Panc1 (cell line): ENCODE measurements around the gene PRXL2C. TPM values are rescaled to one million over a fixed set of nuclear protein-coding genes. Genes with fewer than 3 reads are reported as not detected.
"Not testable (repeated sequence)": the region's sequence is repeated elsewhere in the genome, so short reads cannot be mapped to it uniquely, and the experiment has no call there.

Source experiments
- ATAC-seq: fragments of 200-7000 bp; cut with Tn5 transposase; 2 replicates; pipeline ENCODE4 v1.9.1; 2020; ENCODE audit warnings: mild to moderate bottlenecking, moderate library complexity
- BruUV-seq: library from RNA; stranded (reverse); fragments of 400-500 nt; replicated peaks from 2 replicates; lab custom pipeline; 2021; lab: Mats Ljungman, UMichigan
- CTCF ChIA-PET: fragments of 300-600 bp; sonication (Branson Sonifier 250); formaldehyde crosslinking; loops from one replicate; lab custom pipeline; 2022; ENCODE audit warnings: antibody characterized with exemption; lab: Charles Lee
- POLR2A ChIA-PET: fragments of 300-600 bp; sonication (Branson Sonifier 250); formaldehyde crosslinking; loops from one replicate; lab custom pipeline; 2022; ENCODE audit warnings: antibody characterized with exemption; lab: Charles Lee
- DNase-seq: peaks from one replicate; pipeline ENCODE4 v3.0.0-alpha.2; 2010; ENCODE audit warnings: low read depth, low spot score
- H3K27ac ChIP-seq: 2 replicates; pipeline ENCODE4 v1.5.1; 2011; ENCODE audit warnings: mild to moderate bottlenecking, low read length, inconsistent platforms
- H3K27me3 ChIP-seq: fragments of 200-500 bp; sonication (Bioruptor generic); 2 replicates; pipeline ENCODE4 v1.6.0; 2014; ENCODE audit warnings: low read length, inconsistent platforms; ENCODE audit not compliant: control insufficient read depth, insufficient read depth
- H3K36me3 ChIP-seq: fragments of 200-500 bp; sonication (Bioruptor generic); 2 replicates; pipeline ENCODE4 v1.5.1; 2014; ENCODE audit warnings: inconsistent platforms, mild to moderate bottlenecking, low read length, moderate library complexity; ENCODE audit not compliant: control insufficient read depth, insufficient read depth
- H3K4me1 ChIP-seq: 2 replicates; pipeline ENCODE4 v1.5.1; 2011; ENCODE audit warnings: inconsistent platforms, mild to moderate bottlenecking, low read length, moderate library complexity; ENCODE audit not compliant: control insufficient read depth, insufficient read depth
- H3K4me3 ChIP-seq, 2 experiments: 2 replicates each; pipeline ENCODE4 v1.5.1; 2011 to 2012; ENCODE audit warnings: low read depth in 2 of 2, low read length in 2 of 2, mild to moderate bottlenecking in 2 of 2, inconsistent platforms in 1 of 2, moderate library complexity in 1 of 2
- H3K9me3 ChIP-seq: fragments of 200-500 bp; sonication (Bioruptor generic); 2 replicates; pipeline ENCODE4 v1.5.1; 2014; ENCODE audit warnings: low read depth, mild to moderate bottlenecking, inconsistent platforms, low read length, moderate library complexity; ENCODE audit not compliant: control insufficient read depth, insufficient read depth
- POLR2AphosphoS5 ChIP-seq: IDR thresholded peaks from 2 replicates; pipeline ENCODE4 v1.6.1; 2012; ENCODE audit warnings: mild to moderate bottlenecking, low read depth, low read length, moderate library complexity
- SIN3A ChIP-seq: IDR thresholded peaks from 2 replicates; pipeline ENCODE4 v1.6.1; 2012; ENCODE audit warnings: low read depth, mild to moderate bottlenecking, low read length, moderate library complexity, borderline replicate concordance; ENCODE audit not compliant: insufficient read depth
- TCF7L2 ChIP-seq: IDR thresholded peaks from 2 replicates; pipeline ENCODE4 v1.6.1; 2011; ENCODE audit warnings: mild to moderate bottlenecking, low read depth, low read length, inconsistent platforms
- in situ Hi-C: cut with HindIII; loops from 2 replicates; pipeline ENCODE4 v1.10.0; 2016; ENCODE audit warnings: low sequenced_read_pairs, low pct_unique_long_range_greater_than_20kb
- intact Hi-C: fragments of 100-400 bp; cut with micrococcal nuclease; formaldehyde crosslinking; loops from one replicate; pipeline ENCODE4 v1.10.0; 2022; ENCODE audit not compliant: unreplicated experiment
- total RNA-seq: library from RNA; stranded (reverse); gene quantifications from one replicate; pipeline ENCODE4 v1.2.1, GENCODE V29; 2021; ENCODE audit not compliant: unreplicated experiment
- TF ChIP-seq, protein P1 (sequence below): fragments of 450-650 bp; IDR thresholded peaks from 2 replicates; pipeline ENCODE4 v1.5.1; 2017; ENCODE audit warnings: mild to moderate bottlenecking
- TF ChIP-seq, protein P2 (sequence below), 2 experiments: IDR thresholded peaks; 2 replicates each; pipeline ENCODE4 v1.6.1; 2011 to 2012; ENCODE audit warnings: low read depth in 2 of 2, control low read depth in 1 of 2, low read length in 1 of 2, mild to moderate bottlenecking in 1 of 2, moderate library complexity in 1 of 2; ENCODE audit not compliant: insufficient read depth in 1 of 2

Gene PRXL2C
- total RNA-seq, 1 experiment from 2014 or later = 14.0 TPM

DNA sequence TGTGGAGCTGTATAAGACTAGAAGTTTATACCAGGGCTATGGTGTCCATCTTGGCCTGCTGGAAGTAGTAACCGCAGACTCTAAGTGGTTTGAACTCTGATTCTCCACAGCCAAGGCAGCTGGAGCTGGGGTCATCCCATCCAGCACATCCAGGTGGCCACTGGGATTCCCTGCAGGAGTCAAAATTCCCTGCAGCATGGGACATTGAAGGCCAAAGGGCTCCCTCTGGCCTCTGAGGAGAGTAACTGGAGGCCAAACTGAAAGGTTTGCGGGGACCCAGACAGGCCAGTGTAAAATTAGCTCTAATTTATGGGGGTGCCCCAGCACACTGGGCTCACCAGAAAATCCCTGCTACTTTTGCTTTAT lies 12.2 kb upstream of the PRXL2C start:
- H3K27ac ChIP-seq = no peak overlapping the region
- no peaks in the 10 kb centered on the region for H3K9me3 ChIP-seq
- DNase-seq = no peak
- H3K36me3 ChIP-seq = no peaks in the 10 kb centered on the region
- in situ Hi-C loops = no loop called here
- no peak overlapping the region for H3K4me3 ChIP-seq
- intact Hi-C loops = no loop called here
- ATAC-seq = no peak
- H3K4me1 ChIP-seq = no peaks in the 10 kb centered on the region
- BruUV-seq = no TSS peak
- H3K27me3 ChIP-seq = no peaks in the 10 kb centered on the region
- ChIA-PET CTCF (interaction anchor here (0.6 to 1.2 kb wide), 2 partner anchors 114 to 339 kb away, joined by 3 to 9 read pairs; no protein-coding TSS in a partner anchor), POLR2A (no interaction called here)
- TF ChIP-seq, protein P1, sequence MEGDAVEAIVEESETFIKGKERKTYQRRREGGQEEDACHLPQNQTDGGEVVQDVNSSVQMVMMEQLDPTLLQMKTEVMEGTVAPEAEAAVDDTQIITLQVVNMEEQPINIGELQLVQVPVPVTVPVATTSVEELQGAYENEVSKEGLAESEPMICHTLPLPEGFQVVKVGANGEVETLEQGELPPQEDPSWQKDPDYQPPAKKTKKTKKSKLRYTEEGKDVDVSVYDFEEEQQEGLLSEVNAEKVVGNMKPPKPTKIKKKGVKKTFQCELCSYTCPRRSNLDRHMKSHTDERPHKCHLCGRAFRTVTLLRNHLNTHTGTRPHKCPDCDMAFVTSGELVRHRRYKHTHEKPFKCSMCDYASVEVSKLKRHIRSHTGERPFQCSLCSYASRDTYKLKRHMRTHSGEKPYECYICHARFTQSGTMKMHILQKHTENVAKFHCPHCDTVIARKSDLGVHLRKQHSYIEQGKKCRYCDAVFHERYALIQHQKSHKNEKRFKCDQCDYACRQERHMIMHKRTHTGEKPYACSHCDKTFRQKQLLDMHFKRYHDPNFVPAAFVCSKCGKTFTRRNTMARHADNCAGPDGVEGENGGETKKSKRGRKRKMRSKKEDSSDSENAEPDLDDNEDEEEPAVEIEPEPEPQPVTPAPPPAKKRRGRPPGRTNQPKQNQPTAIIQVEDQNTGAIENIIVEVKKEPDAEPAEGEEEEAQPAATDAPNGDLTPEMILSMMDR = no peak
- TF ChIP-seq, protein P2, sequence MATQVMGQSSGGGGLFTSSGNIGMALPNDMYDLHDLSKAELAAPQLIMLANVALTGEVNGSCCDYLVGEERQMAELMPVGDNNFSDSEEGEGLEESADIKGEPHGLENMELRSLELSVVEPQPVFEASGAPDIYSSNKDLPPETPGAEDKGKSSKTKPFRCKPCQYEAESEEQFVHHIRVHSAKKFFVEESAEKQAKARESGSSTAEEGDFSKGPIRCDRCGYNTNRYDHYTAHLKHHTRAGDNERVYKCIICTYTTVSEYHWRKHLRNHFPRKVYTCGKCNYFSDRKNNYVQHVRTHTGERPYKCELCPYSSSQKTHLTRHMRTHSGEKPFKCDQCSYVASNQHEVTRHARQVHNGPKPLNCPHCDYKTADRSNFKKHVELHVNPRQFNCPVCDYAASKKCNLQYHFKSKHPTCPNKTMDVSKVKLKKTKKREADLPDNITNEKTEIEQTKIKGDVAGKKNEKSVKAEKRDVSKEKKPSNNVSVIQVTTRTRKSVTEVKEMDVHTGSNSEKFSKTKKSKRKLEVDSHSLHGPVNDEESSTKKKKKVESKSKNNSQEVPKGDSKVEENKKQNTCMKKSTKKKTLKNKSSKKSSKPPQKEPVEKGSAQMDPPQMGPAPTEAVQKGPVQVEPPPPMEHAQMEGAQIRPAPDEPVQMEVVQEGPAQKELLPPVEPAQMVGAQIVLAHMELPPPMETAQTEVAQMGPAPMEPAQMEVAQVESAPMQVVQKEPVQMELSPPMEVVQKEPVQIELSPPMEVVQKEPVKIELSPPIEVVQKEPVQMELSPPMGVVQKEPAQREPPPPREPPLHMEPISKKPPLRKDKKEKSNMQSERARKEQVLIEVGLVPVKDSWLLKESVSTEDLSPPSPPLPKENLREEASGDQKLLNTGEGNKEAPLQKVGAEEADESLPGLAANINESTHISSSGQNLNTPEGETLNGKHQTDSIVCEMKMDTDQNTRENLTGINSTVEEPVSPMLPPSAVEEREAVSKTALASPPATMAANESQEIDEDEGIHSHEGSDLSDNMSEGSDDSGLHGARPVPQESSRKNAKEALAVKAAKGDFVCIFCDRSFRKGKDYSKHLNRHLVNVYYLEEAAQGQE (IDR thresholded peaks at IDR 0.05; ENCODE audit: insufficient read depth in 1 of 2, low read depth in 2 of 2, low read length in 1 of 2) = no peak
- TF ChIP-seq POLR2AphosphoS5 (no peak), TCF7L2 (no peak), SIN3A (no peak)

DNA sequence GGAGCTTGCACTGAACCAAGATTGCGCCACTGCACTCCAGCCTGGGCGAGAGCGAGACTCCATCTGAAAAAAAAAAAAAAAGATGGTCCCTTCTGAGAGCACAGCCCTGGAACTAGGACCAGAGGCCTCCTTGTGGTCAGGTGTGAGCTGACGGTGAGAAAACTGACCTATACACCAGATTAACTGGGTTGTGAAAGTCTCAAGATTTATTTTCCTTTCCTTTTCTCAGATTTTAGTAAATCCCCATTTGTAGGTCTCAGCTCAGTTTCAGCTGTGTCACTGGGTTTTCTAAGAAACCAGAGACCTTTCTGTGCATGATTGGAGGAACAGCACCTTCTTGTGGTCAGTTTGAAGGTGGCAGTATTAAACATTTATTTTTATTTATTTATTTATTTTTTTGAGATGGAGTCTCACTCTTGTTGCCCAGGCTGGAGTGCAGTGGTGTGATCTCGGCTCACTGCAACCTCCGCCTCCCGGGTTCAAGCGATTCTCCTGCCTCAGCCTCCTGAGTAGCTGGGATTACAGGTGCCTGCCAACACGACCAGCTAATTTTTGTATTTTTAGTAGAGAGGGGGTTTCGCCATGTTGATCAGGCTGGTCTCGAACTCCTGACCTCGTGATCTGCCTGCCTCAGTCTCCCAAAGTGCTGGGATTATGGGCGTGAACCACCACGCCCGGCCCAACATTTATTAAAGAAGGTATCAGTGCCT lies 11.7 kb upstream of the PRXL2C start:
- H3K9me3 ChIP-seq, H3K4me1 ChIP-seq, POLR2A ChIA-PET, BruUV-seq, intact Hi-C loops, H3K27ac ChIP-seq, H3K27me3 ChIP-seq, H3K4me3 ChIP-seq, H3K36me3 ChIP-seq, in situ Hi-C loops: not testable (repeated sequence)
- TF ChIP-seq, protein P1 = peak; percentile 81
- CTCF ChIA-PET = interaction anchor here (0.6 to 1.2 kb wide), 5 partner anchors 23 to 1004 kb away, joined by 3 to 9 read pairs (median 4); no protein-coding TSS in a partner anchor
- ATAC-seq = peak; percentile 66
- peak; percentile 28 for DNase-seq
